Breast epithelium (tissue), 4 donors: Measurements from ENCODE around the gene FBXL3. TPM values are rescaled to one million over a fixed set of nuclear protein-coding genes. Genes with fewer than 3 reads are reported as not detected.
A peak's percentile ranks its signal among the peaks of the same experiment; 100 is the strongest.

ENCODE experiments used
- DNase-seq, 2 donors: peaks; one replicate each; pipeline ENCODE4 v3.0.0-alpha.2; 2019; ENCODE audit warnings: low spot score in 2 of 2
- H3K27ac ChIP-seq, 2 donors: fragments of 200-600 bp; sonication (generic) in 1 of 2; one replicate each; pipeline ENCODE4 v1.5.1; 2016 to 2019; ENCODE audit warnings: mild to moderate bottlenecking in 1 of 2
- H3K27me3 ChIP-seq, 2 donors: fragments of 200-600 bp; sonication (generic) in 1 of 2; one replicate each; pipeline versions ENCODE4 v1.5.1 to v1.6.0; 2017 to 2019; ENCODE audit warnings: control low read depth in 1 of 2, mild to moderate bottlenecking in 1 of 2
- H3K36me3 ChIP-seq: fragments of 200-600 bp; one replicate; pipeline ENCODE4 v1.5.1; 2019
- H3K4me1 ChIP-seq, 2 donors: fragments of 200-600 bp; sonication (generic); one replicate each; pipeline ENCODE4 v1.5.1; 2016 to 2019; ENCODE audit warnings: control low read depth in 1 of 2
- H3K4me3 ChIP-seq, 3 donors: fragments of 200-600 bp; sonication (generic); 1 replicate in 2 of 3; 2 replicates in 1 of 3; pipeline ENCODE4 v1.5.1; 2016 to 2019; ENCODE audit warnings: mild to moderate bottlenecking in 3 of 3, moderate library complexity in 2 of 3
- H3K9me3 ChIP-seq, 2 donors: fragments of 200-600 bp; sonication (generic) in 1 of 2; one replicate each; pipeline ENCODE4 v1.5.1; 2016 to 2019; ENCODE audit warnings: control low read depth in 1 of 2
- CTCF ChIP-seq, 3 donors: fragments of 450-650 bp; IDR thresholded peaks; one replicate each; pipeline ENCODE4 v1.5.1; 2016 to 2017; ENCODE audit warnings: antibody characterized with exemption in 3 of 3, mild to moderate bottlenecking in 3 of 3, moderate library complexity in 3 of 3
- POLR2A ChIP-seq: fragments of 450-650 bp; IDR thresholded peaks from one replicate; pipeline ENCODE4 v1.6.1; 2016; ENCODE audit warnings: antibody characterized with exemption, mild to moderate bottlenecking, moderate library complexity
- POLR2AphosphoS5 ChIP-seq, 3 donors: sonication (generic); formaldehyde crosslinking; IDR thresholded peaks; one replicate each; pipeline ENCODE4 v1.6.1; 2017; ENCODE audit warnings: antibody characterized with exemption in 3 of 3
- intact Hi-C: fragments of 100-400 bp; cut with DNase I; formaldehyde crosslinking; loops from one replicate; pipeline ENCODE4 v1.15.1; 2023; ENCODE audit warnings: low total_unique reads
- total RNA-seq, 3 donors: library from RNA; depleted of rRNA; stranded (reverse); fragments of >200 nt; gene quantifications; one replicate each; pipeline ENCODE4 v1.1.0, GENCODE V29; 2016

Gene FBXL3
- total RNA-seq, 3 donors from 2014 or later = 110 to 129 (median 128) TPM

- TF ChIP-seq POLR2A = no peak
- no peak for TF ChIP-seq POLR2AphosphoS5 (IDR thresholded peaks at IDR 0.05)
- no peak for TF ChIP-seq CTCF (IDR thresholded peaks at IDR 0.05)
- Histone ChIP-seq H3K27ac (peak overlapping the region in 1 of 2 donors; percentile 32), H3K27me3 (no peaks in the 10 kb centered on the region), H3K9me3 (no peaks in the 10 kb centered on the region), H3K4me3 (no peak overlapping the region), H3K36me3 (no peaks in the 10 kb centered on the region), H3K4me1 (no peaks in the 10 kb centered on the region)
- DNase-seq = no peak
- intact Hi-C loops = no loop called here
Observed at GRCh38 chr13:77056886-77057285, 29.9 kb upstream of the FBXL3 start.

GRCh38 chr13:77056382-77056781 is 29.4 kb upstream of the FBXL3 start:
- Histone ChIP-seq H3K4me1 (no peaks in the 10 kb centered on the region), H3K4me3 (no peak overlapping the region), H3K36me3 (no peaks in the 10 kb centered on the region), H3K27me3 (no peaks in the 10 kb centered on the region), H3K9me3 (no peaks in the 10 kb centered on the region), H3K27ac (peak overlapping the region in 1 of 2 donors; percentile 32)
- no peak for TF ChIP-seq POLR2A
- intact Hi-C loops = no loop called here
- no peak for DNase-seq

DNA sequence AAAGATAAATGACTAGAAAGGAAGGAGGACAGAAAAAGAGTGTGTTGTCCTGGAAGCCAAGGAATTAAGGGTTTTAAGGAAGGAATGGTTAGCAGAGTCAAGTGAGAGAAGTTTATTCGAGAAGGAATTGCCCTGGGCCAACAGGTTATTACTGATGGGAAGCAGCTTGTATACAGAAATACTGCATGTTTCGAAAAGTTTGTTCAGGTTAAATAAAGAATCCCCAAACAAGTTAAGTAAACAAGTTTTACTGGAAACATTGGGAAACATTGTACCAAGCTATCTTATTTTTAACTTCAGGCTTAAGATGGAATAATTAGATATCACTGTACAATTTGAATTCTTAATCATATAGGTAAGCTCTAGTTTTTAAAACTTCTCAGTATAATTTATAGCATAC is 28.2 kb upstream of the FBXL3 start:
- Histone ChIP-seq H3K36me3 (no peaks in the 10 kb centered on the region), H3K4me1 (no peaks in the 10 kb centered on the region), H3K27me3 (no peaks in the 10 kb centered on the region), H3K9me3 (no peaks in the 10 kb centered on the region), H3K4me3 (no peak overlapping the region), H3K27ac (no peak overlapping the region)
- intact Hi-C loops = no loop called here
- no peak for TF ChIP-seq POLR2AphosphoS5 (IDR thresholded peaks at IDR 0.05)
- TF ChIP-seq POLR2A = no peak
- TF ChIP-seq CTCF (IDR thresholded peaks at IDR 0.05) = no peak
- no peak for DNase-seq

- intact Hi-C loops = no loop called here
- Histone ChIP-seq H3K9me3 (no peaks in the 10 kb centered on the region), H3K36me3 (no peaks in the 10 kb centered on the region), H3K27ac (no peak overlapping the region), H3K4me3 (no peak overlapping the region), H3K4me1 (no peaks in the 10 kb centered on the region), H3K27me3 (no peaks in the 10 kb centered on the region)
- no peak for DNase-seq
- TF ChIP-seq CTCF (IDR thresholded peaks at IDR 0.05) = no peak
- no peak for TF ChIP-seq POLR2A
- no peak for TF ChIP-seq POLR2AphosphoS5 (IDR thresholded peaks at IDR 0.05)
Observed at GRCh38 chr13:77053192-77053591, 26.2 kb upstream of the FBXL3 start.

DNA sequence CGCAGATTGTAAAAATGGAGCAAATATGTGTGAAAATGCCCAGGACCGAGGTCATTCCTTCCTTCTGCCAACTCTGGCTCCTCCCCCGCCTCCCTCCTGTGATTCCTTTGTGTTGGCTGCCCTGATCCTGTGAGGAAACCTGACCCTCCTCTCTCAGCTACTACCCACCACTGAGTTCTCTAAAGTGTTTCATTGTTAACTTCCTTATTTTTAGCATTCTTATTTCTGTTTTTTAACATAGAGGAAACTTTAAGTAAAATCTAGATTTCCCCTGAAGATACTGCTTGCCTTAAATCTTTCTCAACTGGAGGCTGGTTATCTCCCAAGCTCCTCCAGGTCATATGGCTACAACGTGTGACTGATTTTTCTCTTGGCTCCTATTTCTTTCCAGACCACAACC is 21.7 kb upstream of the FBXL3 start:
- intact Hi-C loops = no loop called here
- Histone ChIP-seq H3K27ac (no peak overlapping the region), H3K4me1 (no peaks in the 10 kb centered on the region), H3K36me3 (peaks cover 5% of the 10 kb centered on the region), H3K4me3 (no peak overlapping the region), H3K9me3 (no peaks in the 10 kb centered on the region), H3K27me3 (no peaks in the 10 kb centered on the region)
- DNase-seq = no peak
- TF ChIP-seq CTCF (IDR thresholded peaks at IDR 0.05) = no peak
- no peak for TF ChIP-seq POLR2A
- no peak for TF ChIP-seq POLR2AphosphoS5 (IDR thresholded peaks at IDR 0.05)

GRCh38 chr13:77047649-77048343 is 20.8 kb upstream of the FBXL3 start:
- H3K36me3 ChIP-seq = peaks cover 5% of the 10 kb centered on the region
- intact Hi-C loops = no loop called here
- H3K27ac ChIP-seq = no peak overlapping the region
- TF ChIP-seq POLR2AphosphoS5 (IDR thresholded peaks at IDR 0.05) (no peak), CTCF (IDR thresholded peaks at IDR 0.05) (no peak), POLR2A (no peak)
- H3K27me3 ChIP-seq = no peaks in the 10 kb centered on the region
- no peak overlapping the region for H3K4me3 ChIP-seq
- H3K9me3 ChIP-seq = no peaks in the 10 kb centered on the region
- H3K4me1 ChIP-seq = no peaks in the 10 kb centered on the region
- no peak for DNase-seq
